Liver (tissue), 3 donors: ENCODE results near the gene GOLGA8S.

Experiments
- ATF3 ChIP-seq: IDR thresholded peaks from 2 replicates; pipeline ENCODE4 v1.6.1; 2016; ENCODE audit warnings: antibody characterized with exemption
- CTCF ChIP-seq: fragments of 150-350 bp; IDR thresholded peaks from 2 replicates; pipeline ENCODE4 v1.5.1; 2017; ENCODE audit warnings: improper control_type of control experiment, low read depth, low read length; ENCODE audit not compliant: missing input control
- GABPA ChIP-seq, 2 donors: IDR thresholded peaks in 1 of 2; conservative IDR thresholded peaks in 1 of 2; 2 replicates each; pipeline ENCODE4 v1.6.1; 2016; ENCODE audit warnings: antibody characterized with exemption in 2 of 2, mild to moderate bottlenecking in 1 of 2, moderate library complexity in 1 of 2
- MAX ChIP-seq: IDR thresholded peaks from 2 replicates; pipeline ENCODE4 v1.6.1; 2016; ENCODE audit warnings: antibody characterized with exemption
- RAD21 ChIP-seq, 2 donors: IDR thresholded peaks; 2 replicates each; pipeline ENCODE4 v1.6.1; 2016; ENCODE audit warnings: antibody characterized with exemption in 2 of 2, mild to moderate bottlenecking in 2 of 2
- SP1 ChIP-seq: IDR thresholded peaks from 2 replicates; pipeline ENCODE4 v1.6.1; 2018; ENCODE audit warnings: antibody characterized with exemption, mild to moderate bottlenecking
- TAF1 ChIP-seq: conservative IDR thresholded peaks from 2 replicates; pipeline ENCODE4 v1.6.1; 2016; ENCODE audit warnings: antibody characterized with exemption, mild to moderate bottlenecking
- YY1 ChIP-seq: IDR thresholded peaks from 2 replicates; pipeline ENCODE4 v1.6.1; 2016; ENCODE audit warnings: antibody characterized with exemption, mild to moderate bottlenecking
- donor health status: healthy.
- donor health status: healthy.

GRCh38 chr15:23370578-23370977, 16.0 kb downstream of the GOLGA8S start:
- TF ChIP-seq YY1 (no peak), GABPA (IDR thresholded peaks at IDR 0.05 in 1 of 2, conservative IDR thresholded peaks at IDR 0.05 in 1 of 2) (no peak), TAF1 (no peak), MAX (no peak), CTCF (no peak), RAD21 (IDR thresholded peaks at IDR 0.05) (no peak), ATF3 (no peak), SP1 (no peak)
